GM18873 (cell line): Measurements from ENCODE around the gene TNRC6A.
"Not testable (repeated sequence)": the region's sequence is repeated elsewhere in the genome, so short reads cannot be mapped to it uniquely, and the experiment has no call there.

Experiments
- ATAC-seq: cut with Tn5 transposase; IDR thresholded peaks from one replicate; pipeline ENCODE4 v1.9.1; 2021; ENCODE audit warnings: mild to moderate bottlenecking, moderate library complexity, moderate number of reproducible peaks; ENCODE audit not compliant: unreplicated experiment, low FRiP score

TNRC6A gene

DNA sequence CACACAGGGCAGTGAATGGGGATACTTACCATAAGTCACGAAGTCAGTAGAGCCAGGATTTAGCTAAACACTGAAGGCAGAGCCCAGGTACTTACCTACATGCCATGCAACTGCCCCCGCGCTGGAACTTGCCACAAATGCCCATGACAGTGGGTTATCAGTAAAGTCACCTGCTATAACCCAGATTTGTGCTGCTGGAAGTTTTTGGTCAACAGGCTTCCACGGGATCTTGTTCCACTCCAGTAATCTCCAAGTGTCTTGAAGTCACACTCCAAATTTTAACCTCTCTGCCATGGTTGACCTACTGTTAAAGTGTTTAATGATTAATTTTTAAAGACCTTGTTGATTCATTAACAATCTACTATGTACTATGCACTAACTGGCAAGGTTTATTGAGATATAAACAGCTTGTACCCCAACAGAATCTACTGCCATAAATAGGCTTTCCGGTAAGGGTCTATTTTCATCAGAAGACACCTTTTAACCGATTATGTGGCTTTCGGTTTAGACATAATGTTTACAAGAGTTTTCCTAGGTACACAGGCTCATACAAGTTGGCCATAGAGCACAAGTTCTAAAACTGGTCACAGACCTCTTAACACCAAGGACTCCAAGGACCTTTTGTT is 110.0 kb downstream of the TNRC6A start:
- ATAC-seq = no peak

DNA sequence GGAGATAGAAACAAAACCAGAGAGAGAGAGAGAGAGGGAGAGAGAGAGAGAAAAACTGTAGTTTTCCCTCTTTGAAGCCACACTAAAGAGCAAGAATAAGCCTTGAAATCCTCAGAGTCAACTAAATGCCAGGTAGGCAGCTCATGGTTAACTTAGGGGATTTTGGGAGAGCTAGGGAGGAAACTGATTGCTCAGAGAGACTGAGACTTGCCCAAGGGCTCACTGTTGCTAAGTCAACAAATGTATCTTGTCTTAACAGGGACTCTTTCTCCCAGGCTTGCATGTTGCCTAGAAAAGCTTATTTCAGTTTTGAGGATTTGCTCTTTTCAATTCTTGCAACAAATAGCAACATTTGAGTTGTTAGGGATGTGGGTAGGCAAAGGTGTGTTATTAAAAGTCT is 111.8 kb downstream of the TNRC6A start:
- no peak for ATAC-seq

GRCh38 chr16:24844101-24845030 is 114.9 kb downstream of the TNRC6A start:
- no peak for ATAC-seq

DNA sequence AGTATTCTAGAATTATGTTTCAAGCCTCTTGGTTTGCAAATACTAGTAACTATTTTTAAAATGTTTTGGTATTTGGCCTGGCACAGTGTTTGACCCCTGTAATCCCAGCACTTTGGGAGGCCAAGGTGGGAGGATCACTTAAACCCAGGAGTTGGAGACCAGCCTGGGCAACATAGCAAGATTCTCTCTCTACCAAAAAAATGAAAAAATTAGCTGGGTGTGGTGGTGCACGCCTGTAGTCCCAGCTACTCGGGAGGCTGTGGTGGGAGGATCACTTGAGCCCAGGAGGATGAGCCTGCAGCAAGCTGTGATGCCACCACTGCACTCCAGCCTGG is 115.5 kb downstream of the TNRC6A start:
- not testable (repeated sequence) for ATAC-seq

- no peak for ATAC-seq
Observed at GRCh38 chr16:24845726-24846547, 116.5 kb downstream of the TNRC6A start, which contains the start of gene SLC5A11. Gene SLC5A11, plus strand, starts transcription at chr16:24845963. Its CDS starts 12,681 bp downstream, at chr16:24858644.

DNA sequence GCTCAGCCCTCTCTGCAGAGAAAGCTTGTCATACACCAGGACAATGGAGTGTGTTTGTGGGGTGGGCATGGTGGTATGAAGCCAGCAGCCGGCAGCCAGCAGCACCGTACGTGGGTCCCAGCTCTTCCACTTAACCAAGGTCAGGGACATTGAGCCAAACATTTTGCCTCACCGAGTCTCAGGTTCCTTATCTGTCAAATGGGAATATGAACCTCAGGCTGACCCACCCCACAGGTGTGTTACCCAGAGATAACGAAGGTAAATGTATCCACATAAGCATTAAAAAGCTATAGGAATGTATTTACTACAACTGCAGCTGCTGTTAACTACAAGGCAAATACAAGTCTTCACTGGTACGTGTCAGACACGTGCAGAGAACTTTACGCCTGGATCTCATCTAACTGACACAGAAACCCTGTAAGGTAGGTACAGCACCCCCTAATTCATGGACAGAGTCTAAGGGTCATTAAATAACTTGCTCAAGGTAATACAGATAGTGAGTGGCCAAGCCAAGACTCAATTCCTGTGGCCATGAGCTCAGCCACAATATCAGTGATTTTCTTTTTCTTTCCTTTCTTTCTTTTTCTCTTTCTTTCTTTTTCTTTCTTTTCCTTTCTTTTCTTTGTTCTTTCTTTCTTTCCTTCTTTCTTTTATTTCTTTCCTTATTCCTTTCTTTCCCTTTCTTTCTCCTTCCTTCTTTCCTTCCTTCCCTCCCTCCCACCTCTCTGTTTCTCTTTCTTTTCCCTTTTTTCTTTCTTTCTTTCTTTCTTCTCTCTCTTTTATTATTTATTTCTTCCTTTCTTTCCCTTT is 117.3 kb downstream of the TNRC6A start:
- no peak for ATAC-seq

DNA sequence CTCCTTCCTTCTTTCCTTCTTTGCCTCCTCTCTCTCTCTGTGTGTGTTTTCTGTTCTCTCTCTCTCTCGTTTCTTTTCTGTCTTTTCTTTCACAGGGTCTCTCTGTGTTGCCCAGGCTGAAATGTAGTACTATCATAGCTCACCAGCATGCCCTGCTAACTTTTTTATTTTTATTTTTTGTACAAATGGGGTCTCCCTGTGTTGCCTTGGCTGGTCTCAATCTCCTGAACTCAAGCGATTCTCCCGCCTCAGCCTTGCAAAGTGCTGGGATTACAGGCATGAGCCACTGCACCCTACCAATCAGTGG is 117.9 kb downstream of the TNRC6A start:
- no peak for ATAC-seq

GRCh38 chr16:24848065-24848464 is 118.6 kb downstream of the TNRC6A start:
- ATAC-seq = no peak

DNA sequence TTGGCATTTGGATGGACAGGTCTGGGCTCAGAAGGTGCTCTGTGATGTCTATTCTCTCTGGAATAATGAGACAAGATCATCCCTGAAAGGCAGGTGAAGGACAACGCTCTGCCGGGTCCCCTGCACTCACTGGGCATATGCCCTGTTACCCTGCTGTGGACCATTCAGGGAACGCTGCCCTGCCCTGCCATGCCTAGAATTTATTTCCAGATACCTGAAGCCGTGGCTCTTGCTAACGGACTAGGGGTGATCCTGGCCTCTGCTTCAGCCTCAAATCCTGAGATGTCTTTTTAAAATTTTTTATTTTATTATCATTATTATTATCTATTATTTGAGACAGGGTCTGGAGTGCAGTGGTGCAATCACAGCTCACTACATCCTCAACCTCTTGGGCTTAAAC is 120.2 kb downstream of the TNRC6A start:
- no peak for ATAC-seq

DNA sequence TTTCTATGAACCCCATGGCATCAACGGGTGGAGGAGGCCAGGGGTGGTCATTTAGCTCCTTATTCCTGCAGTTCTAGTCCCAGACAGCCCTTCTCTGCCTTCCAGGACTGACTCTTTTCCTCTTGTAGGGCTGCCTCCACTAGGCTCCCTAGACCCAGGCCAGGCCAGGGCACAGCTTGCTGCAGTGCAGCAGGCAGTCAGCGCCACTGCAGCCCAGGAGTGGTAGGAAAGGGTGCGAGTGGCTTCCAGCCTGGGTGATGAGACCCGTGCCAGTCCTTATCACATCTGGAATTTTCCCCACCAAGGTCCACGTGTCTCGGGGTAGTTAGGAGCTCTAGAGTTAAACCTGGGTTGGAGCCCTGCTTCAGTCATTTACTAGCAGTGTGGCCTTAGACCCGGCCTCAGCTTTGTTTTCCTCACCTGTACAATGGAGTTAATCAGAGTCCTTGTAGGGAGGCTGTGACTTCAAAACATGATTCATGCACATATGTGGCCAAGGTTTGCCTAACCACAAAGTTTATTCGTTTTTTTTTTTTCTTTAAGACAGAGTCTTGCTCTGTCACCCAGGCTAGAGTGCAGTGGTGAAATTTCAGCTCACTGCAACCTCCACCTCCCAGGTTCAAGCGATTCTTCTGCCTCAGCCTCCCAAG is 121.0 kb downstream of the TNRC6A start:
- no peak for ATAC-seq

- no peak for ATAC-seq
Observed at GRCh38 chr16:24851700-24852099, 122.2 kb downstream of the TNRC6A start.

DNA sequence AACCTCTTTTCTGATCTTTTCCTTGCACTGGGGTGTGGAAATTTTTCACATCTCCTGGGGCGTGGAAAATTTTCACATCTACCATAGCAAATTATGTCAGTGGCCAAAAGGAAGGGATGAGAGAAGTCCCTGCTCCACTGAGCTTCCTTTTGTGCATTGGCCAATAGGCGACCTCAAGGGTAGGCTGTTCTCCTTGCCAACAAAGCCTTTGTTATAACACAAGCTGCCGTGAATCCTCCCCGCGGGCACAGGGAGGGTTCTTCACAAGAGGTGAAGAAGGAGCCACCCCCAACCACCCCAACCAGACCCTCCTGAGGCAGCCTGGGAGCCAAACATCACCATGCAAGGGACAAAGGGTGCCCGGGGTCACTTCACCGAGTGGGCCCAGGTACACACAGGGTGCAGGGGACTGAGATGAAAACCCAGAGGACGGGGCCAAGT is 122.8 kb downstream of the TNRC6A start:
- ATAC-seq = no peak

- ATAC-seq = no peak
Observed at GRCh38 chr16:24853169-24853824, 123.8 kb downstream of the TNRC6A start.

GRCh38 chr16:24853830-24854229 is 124.4 kb downstream of the TNRC6A start:
- ATAC-seq = no peak

- ATAC-seq = no peak
Observed at GRCh38 chr16:24854607-24855171, 125.2 kb downstream of the TNRC6A start.

- no peak for ATAC-seq
Observed at GRCh38 chr16:24855678-24856077, 126.2 kb downstream of the TNRC6A start.

- not testable (repeated sequence) for ATAC-seq
Observed at GRCh38 chr16:24856871-24857270, 127.4 kb downstream of the TNRC6A start.

- ATAC-seq = no peak
Observed at GRCh38 chr16:24858219-24859041, 129.0 kb downstream of the TNRC6A start.
